COLO668 (cell line): ENCODE data around the gene SEPTIN5.
"Not testable (repeated sequence)": the region's sequence is repeated elsewhere in the genome, so short reads cannot be mapped to it uniquely, and the experiment has no call there.

Experiments used
- DNase-seq: peaks from one replicate; lab custom pipeline; 2025; ENCODE audit not compliant: unreplicated experiment; lab: John Stamatoyannopoulos, UW

SEPTIN5 gene

GRCh38 chr22:19719488-19720021, 5.3 kb downstream of the SEPTIN5 start:
- no peak for DNase-seq

GRCh38 chr22:19720150-19720827, 6.0 kb downstream of the SEPTIN5 start:
- no peak for DNase-seq

- no peak for DNase-seq
Measured at GRCh38 chr22:19720999-19721329, 6.7 kb downstream of the SEPTIN5 start.

DNA sequence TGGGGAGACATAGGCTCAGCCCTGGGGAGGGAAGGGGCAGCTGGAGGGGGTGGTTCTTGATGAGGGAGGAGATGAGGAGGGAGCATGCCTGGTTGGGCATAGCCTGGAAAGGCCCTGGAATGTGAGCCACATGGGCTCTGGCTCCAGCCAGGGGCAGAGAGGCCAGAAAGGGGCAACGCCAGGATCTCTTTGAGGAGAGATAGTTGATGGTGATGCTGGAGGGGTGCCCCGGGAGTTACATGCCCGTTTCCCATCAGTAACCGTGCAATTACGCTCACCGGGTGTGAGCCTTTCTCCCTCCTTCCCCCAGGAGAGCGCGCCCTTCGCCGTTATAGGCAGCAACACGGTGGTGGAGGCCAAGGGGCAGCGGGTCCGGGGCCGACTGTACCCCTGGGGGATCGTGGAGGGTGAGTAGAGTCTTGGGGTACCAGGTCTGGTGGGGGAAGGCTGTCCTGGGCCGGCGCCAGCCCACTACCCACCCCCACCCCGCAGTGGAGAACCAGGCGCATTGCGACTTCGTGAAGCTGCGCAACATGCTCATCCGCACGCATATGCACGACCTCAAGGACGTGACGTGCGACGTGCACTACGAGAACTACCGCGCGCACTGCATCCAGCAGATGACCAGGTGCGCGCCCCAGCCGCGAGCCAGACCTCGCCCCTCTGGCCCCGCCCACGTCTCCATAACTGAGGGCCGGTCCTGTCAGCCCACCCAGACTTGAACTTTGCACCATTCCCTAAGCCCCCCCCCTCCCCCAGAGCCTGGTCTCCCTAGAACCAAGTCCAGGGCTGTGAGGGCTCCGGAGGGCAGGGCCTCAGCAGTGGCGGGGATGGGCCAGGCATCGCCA, 7.3 kb downstream of the SEPTIN5 start:
- no peak for DNase-seq

GRCh38 chr22:19722178-19722981, 8.1 kb downstream of the SEPTIN5 start:
- no peak for DNase-seq

GRCh38 chr22:19722982-19723231, 8.6 kb downstream of the SEPTIN5 start:
- no peak for DNase-seq

GRCh38 chr22:19723232-19723982, 9.1 kb downstream of the SEPTIN5 start, which contains the start of gene GP1BB:
Gene GP1BB, plus strand, starts transcription at chr22:19723539. Its CDS starts 31 bp downstream, at chr22:19723570.
- DNase-seq: peak; percentile 72

GRCh38 chr22:19723983-19724827, 9.9 kb downstream of the SEPTIN5 start:
- peak; percentile 59 for DNase-seq

DNA sequence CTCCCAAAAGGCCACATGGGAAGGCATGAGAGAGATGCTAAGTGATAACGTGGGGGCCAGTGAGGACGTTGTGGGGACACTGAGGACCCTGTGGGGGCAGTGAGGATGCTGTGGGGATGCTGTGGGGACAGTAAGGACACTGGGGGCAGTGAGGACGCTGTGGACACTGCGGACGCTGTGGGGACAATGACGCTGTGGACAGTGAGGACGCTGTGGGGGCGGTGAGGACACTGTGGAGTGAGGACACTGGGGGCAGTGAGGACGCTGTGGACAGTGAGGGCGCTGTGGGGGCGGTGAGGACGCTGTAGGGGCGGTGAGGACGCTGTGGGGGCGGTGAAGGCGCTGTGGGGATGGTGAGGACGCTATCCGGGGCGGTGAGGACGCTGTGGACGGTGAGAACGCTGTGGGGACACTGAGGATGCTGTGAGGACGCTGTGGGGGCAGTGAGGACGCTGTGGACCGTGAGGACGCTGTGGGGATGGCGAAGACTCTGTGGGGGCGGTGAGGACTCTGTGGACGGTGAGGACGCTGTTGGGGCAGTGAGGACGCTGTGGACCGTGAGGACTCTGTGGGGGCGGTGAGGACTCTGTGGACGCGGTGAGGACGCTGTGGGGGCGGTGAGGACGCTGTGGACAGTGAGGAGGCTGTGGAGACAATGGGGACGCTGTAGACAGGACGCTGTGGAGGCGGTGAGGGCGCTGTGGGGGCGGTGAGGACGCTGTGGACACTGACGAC, 10.8 kb downstream of the SEPTIN5 start:
- DNase-seq: no peak

GRCh38 chr22:19726064-19726788, 11.9 kb downstream of the SEPTIN5 start:
- not testable (repeated sequence) for DNase-seq

GRCh38 chr22:19727310-19728150, 13.2 kb downstream of the SEPTIN5 start:
- no peak for DNase-seq

- DNase-seq: no peak
Measured at GRCh38 chr22:19728271-19728670, 14.0 kb downstream of the SEPTIN5 start.

GRCh38 chr22:19728836-19729235, 14.5 kb downstream of the SEPTIN5 start:
- DNase-seq: peak; percentile 16

GRCh38 chr22:19729507-19729906, 15.2 kb downstream of the SEPTIN5 start:
- no peak for DNase-seq

GRCh38 chr22:19730198-19730597, 15.9 kb downstream of the SEPTIN5 start:
- DNase-seq: no peak

- peak; percentile 85 for DNase-seq
Measured at GRCh38 chr22:19730655-19731360, 16.5 kb downstream of the SEPTIN5 start.
